DND-41 (cell line): ENCODE results near the gene NOS1AP.

Experiments used
- EZH2 ChIP-seq: IDR thresholded peaks from 3 replicates; pipeline ENCODE4 v1.6.1; 2012; ENCODE audit warnings: borderline replicate concordance, low read depth, mild to moderate bottlenecking, moderate library complexity, low read length, inconsistent platforms; ENCODE audit not compliant: severe bottlenecking
- TF ChIP-seq, protein P1 (sequence below): IDR thresholded peaks from 2 replicates; pipeline ENCODE4 v1.5.1; 2012; ENCODE audit warnings: borderline replicate concordance, low read length, moderate library complexity, mild to moderate bottlenecking; ENCODE audit not compliant: poor library complexity, severe bottlenecking; ENCODE audit errors: extremely low read depth

DNA sequence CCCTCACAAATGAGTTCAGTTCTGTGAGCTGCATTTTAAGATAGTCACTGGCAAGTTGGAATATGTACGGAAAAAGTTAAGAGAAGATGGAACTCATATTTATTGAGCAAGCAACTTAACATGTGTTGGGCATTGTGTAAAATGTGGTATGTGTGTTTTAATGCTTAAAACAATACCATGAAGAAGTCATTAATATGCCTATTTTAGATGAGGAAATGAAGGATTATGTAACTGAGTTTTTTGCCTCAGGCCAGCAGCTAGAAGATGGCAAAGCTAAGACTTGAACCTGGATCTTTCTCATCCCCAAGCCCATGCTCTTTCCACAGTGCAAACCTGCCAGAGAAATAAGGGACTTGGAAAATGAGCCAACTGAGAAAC, 258.3 kb downstream of the NOS1AP start:
- TF ChIP-seq, protein P1, sequence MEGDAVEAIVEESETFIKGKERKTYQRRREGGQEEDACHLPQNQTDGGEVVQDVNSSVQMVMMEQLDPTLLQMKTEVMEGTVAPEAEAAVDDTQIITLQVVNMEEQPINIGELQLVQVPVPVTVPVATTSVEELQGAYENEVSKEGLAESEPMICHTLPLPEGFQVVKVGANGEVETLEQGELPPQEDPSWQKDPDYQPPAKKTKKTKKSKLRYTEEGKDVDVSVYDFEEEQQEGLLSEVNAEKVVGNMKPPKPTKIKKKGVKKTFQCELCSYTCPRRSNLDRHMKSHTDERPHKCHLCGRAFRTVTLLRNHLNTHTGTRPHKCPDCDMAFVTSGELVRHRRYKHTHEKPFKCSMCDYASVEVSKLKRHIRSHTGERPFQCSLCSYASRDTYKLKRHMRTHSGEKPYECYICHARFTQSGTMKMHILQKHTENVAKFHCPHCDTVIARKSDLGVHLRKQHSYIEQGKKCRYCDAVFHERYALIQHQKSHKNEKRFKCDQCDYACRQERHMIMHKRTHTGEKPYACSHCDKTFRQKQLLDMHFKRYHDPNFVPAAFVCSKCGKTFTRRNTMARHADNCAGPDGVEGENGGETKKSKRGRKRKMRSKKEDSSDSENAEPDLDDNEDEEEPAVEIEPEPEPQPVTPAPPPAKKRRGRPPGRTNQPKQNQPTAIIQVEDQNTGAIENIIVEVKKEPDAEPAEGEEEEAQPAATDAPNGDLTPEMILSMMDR, result no peak
- TF ChIP-seq EZH2, result no peak
